C4-2B (cell line): ENCODE results near the gene TRPM5.

Experiments
- ZFX ChIP-seq: fragments of 450-650 bp; IDR thresholded peaks from 2 replicates; pipeline ENCODE4 v1.6.1; 2017
- TF ChIP-seq, protein P1 (sequence below): fragments of 450-650 bp; conservative IDR thresholded peaks from 2 replicates; pipeline ENCODE4 v1.5.1; 2017; ENCODE audit warnings: mild to moderate bottlenecking

DNA sequence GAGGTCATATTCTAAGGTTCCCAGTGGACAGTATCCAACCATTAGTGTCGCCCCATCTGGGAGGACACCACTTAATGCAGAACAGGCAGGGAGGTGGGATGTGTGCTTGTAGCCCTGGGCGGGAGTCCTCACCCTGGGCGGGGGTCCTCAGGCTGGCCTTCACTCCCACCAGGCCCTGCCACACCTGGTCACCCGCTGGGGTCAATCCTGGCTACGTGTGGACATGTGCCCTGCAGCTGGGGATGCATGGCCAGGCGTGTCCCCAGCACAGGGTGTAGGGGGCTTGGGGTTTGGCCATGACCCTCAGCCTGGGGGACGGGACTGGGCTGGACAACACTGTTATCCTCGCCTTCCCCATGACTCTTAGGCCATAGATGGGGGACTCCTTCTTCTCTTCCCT, 18.8 kb downstream of the TRPM5 start:
- TF ChIP-seq, protein P1, sequence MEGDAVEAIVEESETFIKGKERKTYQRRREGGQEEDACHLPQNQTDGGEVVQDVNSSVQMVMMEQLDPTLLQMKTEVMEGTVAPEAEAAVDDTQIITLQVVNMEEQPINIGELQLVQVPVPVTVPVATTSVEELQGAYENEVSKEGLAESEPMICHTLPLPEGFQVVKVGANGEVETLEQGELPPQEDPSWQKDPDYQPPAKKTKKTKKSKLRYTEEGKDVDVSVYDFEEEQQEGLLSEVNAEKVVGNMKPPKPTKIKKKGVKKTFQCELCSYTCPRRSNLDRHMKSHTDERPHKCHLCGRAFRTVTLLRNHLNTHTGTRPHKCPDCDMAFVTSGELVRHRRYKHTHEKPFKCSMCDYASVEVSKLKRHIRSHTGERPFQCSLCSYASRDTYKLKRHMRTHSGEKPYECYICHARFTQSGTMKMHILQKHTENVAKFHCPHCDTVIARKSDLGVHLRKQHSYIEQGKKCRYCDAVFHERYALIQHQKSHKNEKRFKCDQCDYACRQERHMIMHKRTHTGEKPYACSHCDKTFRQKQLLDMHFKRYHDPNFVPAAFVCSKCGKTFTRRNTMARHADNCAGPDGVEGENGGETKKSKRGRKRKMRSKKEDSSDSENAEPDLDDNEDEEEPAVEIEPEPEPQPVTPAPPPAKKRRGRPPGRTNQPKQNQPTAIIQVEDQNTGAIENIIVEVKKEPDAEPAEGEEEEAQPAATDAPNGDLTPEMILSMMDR: no peak
- TF ChIP-seq ZFX: no peak
